GM12891 (cell line): ENCODE results near the gene PPP1CB.

ENCODE experiments used
- POLR2A ChIP-seq: IDR thresholded peaks from 2 replicates; pipeline ENCODE4 v1.6.1; 2011; ENCODE audit warnings: low read depth, low read length, control low read depth
- POLR2AphosphoS5 ChIP-seq: IDR thresholded peaks from 2 replicates; pipeline ENCODE4 v1.6.1; 2011; ENCODE audit warnings: low read depth, low read length, control low read depth

DNA sequence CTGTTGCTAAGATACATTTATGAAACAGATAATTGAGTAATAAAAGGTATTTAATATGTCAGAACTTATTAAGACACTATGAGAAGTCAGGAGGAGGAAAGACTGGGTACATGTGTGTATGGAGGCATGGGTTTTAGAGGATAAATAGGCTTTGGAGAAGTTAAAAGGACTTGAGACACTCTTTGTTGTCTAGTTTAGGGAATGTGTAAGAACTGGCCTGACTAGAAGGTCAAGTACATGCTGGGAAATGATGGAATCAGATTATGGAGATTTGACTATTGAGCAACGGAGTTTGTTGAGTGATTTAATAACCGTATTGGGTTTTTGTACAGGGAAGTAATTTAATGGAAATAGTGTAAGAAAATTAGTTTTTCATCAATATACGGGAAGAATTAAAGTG is 30.8 kb downstream of the PPP1CB start:
- TF ChIP-seq POLR2AphosphoS5: no peak
- TF ChIP-seq POLR2A: no peak
